ENCODE measurements around the gene RUNX2.

Gene RUNX2

DNA sequence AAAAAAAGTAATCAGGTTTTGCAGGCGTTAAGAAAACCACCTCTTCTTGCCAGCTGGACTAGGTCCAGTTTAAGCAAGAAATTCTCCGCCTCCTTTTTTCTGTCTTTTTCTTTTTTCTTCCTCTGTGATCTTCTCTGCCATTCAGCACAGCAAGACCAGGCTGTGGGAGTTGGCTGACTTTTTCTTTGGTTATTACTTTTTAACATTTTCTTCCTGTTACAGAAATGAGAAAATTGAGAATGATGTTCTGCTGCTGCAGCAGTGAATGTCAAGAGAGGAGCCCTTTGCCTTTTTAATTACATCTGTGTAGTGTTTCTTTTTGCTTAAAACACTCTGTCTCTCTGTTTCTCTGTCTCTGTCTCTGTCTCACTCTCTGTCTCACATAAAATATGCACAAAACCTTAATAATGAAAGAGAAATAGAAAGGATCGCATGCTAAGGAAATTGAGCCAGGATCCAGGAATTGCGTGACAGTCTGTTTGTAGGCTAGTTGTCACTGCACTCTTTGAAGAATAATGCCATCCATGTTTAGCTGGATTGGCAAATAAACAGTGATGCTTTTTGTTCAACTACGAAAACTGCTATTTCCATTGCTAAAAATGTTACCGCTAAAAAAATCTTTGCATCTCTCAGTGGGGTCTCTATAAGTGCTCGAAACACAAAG is 152.8 kb downstream of the RUNX2 start:
- no peak overlapping the region for H3K9ac ChIP-seq (ENCODE audit: low read length)
- H3K9me3 ChIP-seq (ENCODE audit: control insufficient read depth, low read depth, low read length), result no peaks in the 10 kb centered on the region
- no peaks in the 10 kb centered on the region for H3K36me3 ChIP-seq (ENCODE audit: control insufficient read depth, low read depth, low read length)
- no peak overlapping the region for H3K27ac ChIP-seq (ENCODE audit: low read length)
- H3K27me3 ChIP-seq (ENCODE audit: control insufficient read depth, insufficient read depth, low read length), result no peaks in the 10 kb centered on the region
- no peak overlapping the region for H3K4me3 ChIP-seq (ENCODE audit: low read length)
- no peaks in the 10 kb centered on the region for H3K4me1 ChIP-seq (ENCODE audit: control insufficient read depth, low read depth, low read length)

DNA sequence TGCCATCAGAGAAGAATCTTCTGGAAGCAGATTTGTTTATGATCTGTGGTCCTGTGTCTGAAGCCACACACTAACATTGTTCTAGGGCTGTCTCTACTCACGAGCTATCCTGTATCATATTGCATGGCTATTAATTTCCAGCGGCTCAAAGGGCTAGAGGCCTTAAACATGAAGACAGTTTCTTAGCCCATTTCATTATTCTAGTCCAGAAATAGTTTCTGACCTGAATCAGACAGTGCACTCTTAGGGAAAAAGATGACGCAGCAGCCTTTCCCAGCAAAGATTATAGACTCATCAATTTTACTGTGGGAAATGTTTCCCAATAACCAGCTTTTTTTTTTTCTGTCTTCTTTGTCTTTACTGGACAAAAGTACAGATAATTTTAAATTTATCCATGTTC is 154.9 kb downstream of the RUNX2 start:
- no peaks in the 10 kb centered on the region for H3K4me1 ChIP-seq (ENCODE audit: control insufficient read depth, low read depth, low read length)
- H3K36me3 ChIP-seq (ENCODE audit: control insufficient read depth, low read depth, low read length), result no peaks in the 10 kb centered on the region
- no peak overlapping the region for H3K27ac ChIP-seq (ENCODE audit: low read length)
- no peak overlapping the region for H3K9ac ChIP-seq (ENCODE audit: low read length)
- H3K4me3 ChIP-seq (ENCODE audit: low read length), result no peak overlapping the region
- H3K27me3 ChIP-seq (ENCODE audit: control insufficient read depth, insufficient read depth, low read length), result no peaks in the 10 kb centered on the region
- H3K9me3 ChIP-seq (ENCODE audit: control insufficient read depth, low read depth, low read length), result no peaks in the 10 kb centered on the region

DNA sequence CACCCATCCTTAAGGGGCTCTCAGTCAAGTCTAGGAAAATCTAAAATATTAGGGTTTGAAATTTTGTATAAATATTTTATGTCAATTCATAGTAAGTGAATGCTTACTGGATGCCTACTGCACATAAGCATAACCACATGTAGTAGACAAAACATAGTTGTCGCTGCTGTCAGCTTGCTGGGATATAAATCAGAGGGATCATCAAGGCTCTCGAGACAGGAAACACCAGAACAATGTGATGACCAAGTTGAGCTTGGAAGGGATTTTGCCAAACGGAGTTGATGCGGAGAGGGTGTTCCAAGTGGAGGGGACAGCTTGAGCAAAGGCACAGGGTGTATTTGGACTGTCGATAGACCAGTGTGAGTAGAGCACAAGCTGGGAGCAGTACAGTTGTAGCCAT is 155.4 kb downstream of the RUNX2 start:
- Histone ChIP-seq H3K27me3 (ENCODE audit: control insufficient read depth, insufficient read depth, low read length) (no peaks in the 10 kb centered on the region), H3K9me3 (ENCODE audit: control insufficient read depth, low read depth, low read length) (no peaks in the 10 kb centered on the region), H3K36me3 (ENCODE audit: control insufficient read depth, low read depth, low read length) (no peaks in the 10 kb centered on the region), H3K4me1 (ENCODE audit: control insufficient read depth, low read depth, low read length) (no peaks in the 10 kb centered on the region), H3K4me3 (ENCODE audit: low read length) (no peak overlapping the region), H3K27ac (ENCODE audit: low read length) (no peak overlapping the region), H3K9ac (ENCODE audit: low read length) (no peak overlapping the region)

DNA sequence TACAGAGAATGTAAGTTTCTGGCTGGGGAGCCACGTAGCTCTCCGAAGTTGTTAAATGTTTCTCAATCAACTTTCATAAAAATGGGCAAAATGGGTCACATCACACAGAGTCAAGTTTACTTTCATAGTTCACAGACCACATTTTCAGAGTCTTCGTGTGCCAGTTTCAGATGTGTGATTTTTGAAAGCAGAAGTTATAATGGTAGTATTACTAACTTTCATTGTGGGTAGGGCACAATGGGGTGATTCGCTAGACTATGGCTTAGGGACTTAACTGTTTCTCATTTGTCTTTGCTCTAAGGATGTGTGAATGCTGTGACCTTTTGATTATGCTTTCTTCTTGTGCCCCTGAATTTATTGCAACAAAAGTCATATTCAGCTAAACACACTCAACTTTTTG is 158.6 kb downstream of the RUNX2 start:
- H3K27ac ChIP-seq (ENCODE audit: low read length), result no peak overlapping the region
- no peaks in the 10 kb centered on the region for H3K9me3 ChIP-seq (ENCODE audit: control insufficient read depth, low read depth, low read length)

DNA sequence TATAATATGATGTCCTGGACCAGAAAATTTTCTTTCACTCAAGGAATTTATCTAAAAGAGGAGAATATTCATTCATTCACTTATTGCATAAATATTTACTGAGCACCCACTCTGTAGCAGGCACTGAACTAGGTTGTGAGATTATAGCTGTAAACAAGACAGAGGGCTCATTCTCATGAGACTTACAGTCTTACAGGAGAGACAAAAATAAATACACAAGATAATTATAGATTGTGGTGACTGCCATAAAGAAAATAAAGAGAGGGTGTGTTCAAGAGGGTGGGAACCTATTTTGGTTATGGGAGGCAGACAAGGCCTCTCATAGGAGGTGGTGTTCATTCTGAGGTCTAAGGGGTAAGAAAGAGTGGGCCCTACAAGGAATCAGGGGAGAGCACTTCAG is 159.5 kb downstream of the RUNX2 start:
- no peak overlapping the region for H3K4me3 ChIP-seq (ENCODE audit: low read length)
- no peaks in the 10 kb centered on the region for H3K9me3 ChIP-seq (ENCODE audit: control insufficient read depth, low read depth, low read length)
- H3K27ac ChIP-seq (ENCODE audit: low read length), result no peak overlapping the region
- H3K4me1 ChIP-seq (ENCODE audit: control insufficient read depth, low read depth, low read length), result peaks cover 6% of the 10 kb centered on the region
- no peak overlapping the region for H3K9ac ChIP-seq (ENCODE audit: low read length)
- H3K36me3 ChIP-seq (ENCODE audit: control insufficient read depth, low read depth, low read length), result no peaks in the 10 kb centered on the region
- no peaks in the 10 kb centered on the region for H3K27me3 ChIP-seq (ENCODE audit: control insufficient read depth, insufficient read depth, low read length)

More for the DNA sequence above, 158.6 kb downstream of the RUNX2 start:
- Histone ChIP-seq H3K9ac (ENCODE audit: low read length) (no peak overlapping the region), H3K36me3 (ENCODE audit: control insufficient read depth, low read depth, low read length) (no peaks in the 10 kb centered on the region), H3K27me3 (ENCODE audit: control insufficient read depth, insufficient read depth, low read length) (no peaks in the 10 kb centered on the region), H3K4me3 (ENCODE audit: low read length) (no peak overlapping the region), H3K4me1 (ENCODE audit: control insufficient read depth, low read depth, low read length) (no peaks in the 10 kb centered on the region)

DNA sequence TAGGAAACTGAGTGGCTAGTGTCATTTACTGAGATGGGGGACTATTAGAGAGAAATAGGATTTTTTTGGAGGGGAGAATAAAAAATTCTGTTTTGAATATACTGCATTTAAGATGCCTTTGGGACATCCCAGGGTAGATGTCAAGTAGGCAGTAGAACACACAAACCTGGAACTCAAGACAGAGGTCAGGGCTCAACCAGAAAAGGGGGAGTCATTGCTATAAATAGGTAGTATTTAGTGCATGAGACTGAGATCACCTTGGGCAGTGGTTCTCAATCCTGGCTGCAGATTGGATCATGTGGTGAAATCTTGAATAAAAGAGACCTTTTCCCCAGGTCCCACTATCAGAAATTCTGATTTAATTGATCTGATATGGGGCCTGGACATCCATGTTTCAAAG is 160.1 kb downstream of the RUNX2 start:
- Histone ChIP-seq H3K36me3 (ENCODE audit: control insufficient read depth, low read depth, low read length) (no peaks in the 10 kb centered on the region), H3K27me3 (ENCODE audit: control insufficient read depth, insufficient read depth, low read length) (no peaks in the 10 kb centered on the region), H3K27ac (ENCODE audit: low read length) (no peak overlapping the region), H3K4me3 (ENCODE audit: low read length) (no peak overlapping the region), H3K9ac (ENCODE audit: low read length) (no peak overlapping the region), H3K9me3 (ENCODE audit: control insufficient read depth, low read depth, low read length) (no peaks in the 10 kb centered on the region), H3K4me1 (ENCODE audit: control insufficient read depth, low read depth, low read length) (peaks cover 6% of the 10 kb centered on the region)

DNA sequence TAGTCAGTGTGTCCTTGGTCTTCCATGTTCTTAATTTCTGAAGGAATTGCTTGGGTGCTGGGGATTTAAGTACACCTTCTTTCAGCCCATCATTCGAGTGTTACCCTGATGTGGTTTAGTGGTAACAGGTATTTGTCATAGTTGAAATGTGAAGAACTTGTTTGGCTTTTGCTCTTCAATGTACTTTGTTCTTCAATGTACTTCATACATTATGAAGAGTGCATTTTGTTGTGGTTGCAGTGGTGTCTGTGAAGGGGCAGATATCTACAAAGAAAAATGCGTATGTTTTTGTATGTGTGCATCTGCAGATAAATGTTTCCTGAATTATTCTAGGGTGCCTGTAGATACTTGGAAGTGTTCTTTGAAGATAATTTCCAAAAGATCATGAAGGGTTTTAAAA is 160.8 kb downstream of the RUNX2 start:
- H3K36me3 ChIP-seq (ENCODE audit: control insufficient read depth, low read depth, low read length), result no peaks in the 10 kb centered on the region
- H3K4me1 ChIP-seq (ENCODE audit: control insufficient read depth, low read depth, low read length), result peaks cover 6% of the 10 kb centered on the region

DNA sequence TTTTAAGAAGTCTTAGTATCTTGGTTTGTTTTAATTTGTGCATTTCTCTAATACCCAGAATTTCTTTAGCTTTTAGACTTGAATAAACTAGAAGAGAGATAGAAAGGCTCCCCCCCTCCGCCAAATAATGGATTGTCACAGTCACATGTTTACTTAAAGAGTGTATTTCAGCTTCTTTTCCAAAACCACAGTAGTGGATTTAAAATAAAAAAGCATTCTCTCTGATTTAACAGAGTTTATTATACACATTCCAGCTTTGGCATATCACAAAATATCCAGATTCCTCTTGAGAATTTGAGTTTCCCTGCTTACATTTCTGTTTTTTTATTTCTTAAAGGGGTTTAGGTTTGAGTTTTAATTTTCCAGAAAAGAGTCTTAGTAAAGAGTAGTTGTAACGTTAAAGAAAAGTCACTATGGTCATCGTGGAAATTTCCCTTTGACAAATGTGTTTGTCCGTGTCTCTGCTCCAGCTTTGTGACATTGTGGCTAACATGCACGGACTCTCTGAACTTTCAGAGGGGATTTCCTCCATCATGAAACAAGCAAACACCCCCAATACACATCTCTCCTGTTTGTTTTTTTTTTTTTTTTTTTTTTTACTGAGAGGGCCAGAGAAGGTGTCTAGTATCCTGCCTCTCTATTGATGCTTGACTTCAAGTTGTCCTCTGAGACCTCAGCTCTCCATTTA is 163.1 kb downstream of the RUNX2 start:
- Histone ChIP-seq H3K9me3 (ENCODE audit: control insufficient read depth, low read depth, low read length) (no peaks in the 10 kb centered on the region), H3K4me1 (ENCODE audit: control insufficient read depth, low read depth, low read length) (peaks cover 6% of the 10 kb centered on the region), H3K36me3 (ENCODE audit: control insufficient read depth, low read depth, low read length) (no peaks in the 10 kb centered on the region), H3K4me3 (ENCODE audit: low read length) (no peak overlapping the region), H3K27ac (ENCODE audit: low read length) (no peak overlapping the region), H3K27me3 (ENCODE audit: control insufficient read depth, insufficient read depth, low read length) (no peaks in the 10 kb centered on the region), H3K9ac (ENCODE audit: low read length) (no peak overlapping the region)

More for the DNA sequence above, 160.8 kb downstream of the RUNX2 start:
- Histone ChIP-seq H3K27ac (ENCODE audit: low read length) (no peak overlapping the region), H3K9ac (ENCODE audit: low read length) (no peak overlapping the region), H3K9me3 (ENCODE audit: control insufficient read depth, low read depth, low read length) (no peaks in the 10 kb centered on the region), H3K4me3 (ENCODE audit: low read length) (no peak overlapping the region), H3K27me3 (ENCODE audit: control insufficient read depth, insufficient read depth, low read length) (no peaks in the 10 kb centered on the region)

DNA sequence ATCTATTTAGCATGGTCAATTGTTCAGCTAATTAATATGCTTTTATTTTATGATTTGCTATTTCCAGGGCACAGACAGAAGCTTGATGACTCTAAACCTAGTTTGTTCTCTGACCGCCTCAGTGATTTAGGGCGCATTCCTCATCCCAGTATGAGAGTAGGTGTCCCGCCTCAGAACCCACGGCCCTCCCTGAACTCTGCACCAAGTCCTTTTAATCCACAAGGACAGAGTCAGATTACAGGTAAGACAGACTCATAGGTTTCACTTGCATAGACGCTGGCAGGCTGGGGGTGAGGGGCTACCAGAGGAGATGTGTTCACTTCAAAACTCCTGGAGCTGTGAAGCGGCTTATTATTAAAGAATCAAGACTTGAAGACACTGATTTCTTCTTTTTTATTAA is 163.7 kb downstream of the RUNX2 start:
- Histone ChIP-seq H3K9me3 (ENCODE audit: control insufficient read depth, low read depth, low read length) (no peaks in the 10 kb centered on the region), H3K27ac (ENCODE audit: low read length) (no peak overlapping the region), H3K27me3 (ENCODE audit: control insufficient read depth, insufficient read depth, low read length) (no peaks in the 10 kb centered on the region), H3K4me1 (ENCODE audit: control insufficient read depth, low read depth, low read length) (peaks cover 6% of the 10 kb centered on the region), H3K36me3 (ENCODE audit: control insufficient read depth, low read depth, low read length) (no peaks in the 10 kb centered on the region), H3K9ac (ENCODE audit: low read length) (no peak overlapping the region), H3K4me3 (ENCODE audit: low read length) (no peak overlapping the region)

DNA sequence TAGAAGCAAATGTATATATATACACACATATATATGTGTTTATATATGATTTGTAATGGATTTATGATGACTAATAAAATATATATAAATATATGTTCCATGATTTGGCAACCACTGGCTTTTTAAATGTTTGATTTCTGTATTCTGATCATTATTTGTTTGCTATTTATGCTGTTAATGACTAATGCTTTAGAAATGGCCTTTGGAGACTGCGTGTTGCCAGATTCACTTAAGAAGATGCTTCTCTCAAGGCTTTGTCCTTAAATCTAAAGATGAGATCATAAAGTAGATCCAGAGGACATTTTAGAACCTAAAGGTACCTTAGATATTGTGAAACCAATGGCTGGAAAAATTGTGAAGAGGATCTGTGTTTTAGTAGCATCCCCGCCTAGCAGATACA is 165.6 kb downstream of the RUNX2 start:
- Histone ChIP-seq H3K9ac (ENCODE audit: low read length) (no peak overlapping the region), H3K9me3 (ENCODE audit: control insufficient read depth, low read depth, low read length) (no peaks in the 10 kb centered on the region), H3K27me3 (ENCODE audit: control insufficient read depth, insufficient read depth, low read length) (no peaks in the 10 kb centered on the region), H3K4me3 (ENCODE audit: low read length) (no peak overlapping the region), H3K4me1 (ENCODE audit: control insufficient read depth, low read depth, low read length) (peaks cover 6% of the 10 kb centered on the region), H3K27ac (ENCODE audit: low read length) (no peak overlapping the region), H3K36me3 (ENCODE audit: control insufficient read depth, low read depth, low read length) (no peaks in the 10 kb centered on the region)

DNA sequence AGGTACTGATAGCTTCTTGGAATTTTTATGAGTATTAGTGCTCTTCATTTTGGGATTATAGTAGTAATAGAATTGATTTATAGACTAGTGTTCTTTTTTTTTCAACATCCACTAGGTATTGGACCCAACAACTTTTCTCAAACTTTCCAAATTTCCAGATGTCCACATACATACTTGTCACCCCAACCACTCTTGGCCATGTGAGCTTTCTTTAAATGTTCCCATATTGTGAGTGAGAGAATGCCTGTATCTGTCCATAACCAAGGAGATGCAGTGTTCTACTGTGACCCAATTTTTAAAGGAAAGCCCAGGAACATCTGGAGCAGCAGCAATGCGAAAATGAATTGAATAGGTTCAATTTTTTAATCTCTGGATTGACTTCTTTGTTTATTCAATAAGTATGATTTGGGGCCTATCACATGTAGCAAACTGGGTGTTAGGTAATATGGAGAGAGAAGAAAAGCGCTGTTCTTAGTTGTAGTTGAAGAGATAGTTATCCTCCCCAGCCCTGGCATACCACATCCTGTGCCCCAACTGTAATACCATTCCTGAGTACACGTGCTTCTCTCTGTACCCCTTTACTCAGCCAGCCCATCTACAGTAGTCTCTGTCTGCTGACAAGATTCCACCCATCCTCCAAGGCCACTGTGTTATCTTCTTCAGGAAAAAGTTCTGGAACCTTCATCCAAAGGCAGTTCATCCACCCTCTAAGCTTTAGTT is 166.4 kb downstream of the RUNX2 start:
- no peak overlapping the region for H3K27ac ChIP-seq (ENCODE audit: low read length)
- no peak overlapping the region for H3K9ac ChIP-seq (ENCODE audit: low read length)
- H3K4me3 ChIP-seq (ENCODE audit: low read length), result no peak overlapping the region
- H3K36me3 ChIP-seq (ENCODE audit: control insufficient read depth, low read depth, low read length), result no peaks in the 10 kb centered on the region
- no peaks in the 10 kb centered on the region for H3K9me3 ChIP-seq (ENCODE audit: control insufficient read depth, low read depth, low read length)
- no peaks in the 10 kb centered on the region for H3K27me3 ChIP-seq (ENCODE audit: control insufficient read depth, insufficient read depth, low read length)
- H3K4me1 ChIP-seq (ENCODE audit: control insufficient read depth, low read depth, low read length), result peaks cover 6% of the 10 kb centered on the region

Data from iPS-18a (cell line).